Ureter (tissue), 1 donor: Measurements from ENCODE around the gene LRRC17. TPM values are rescaled to one million over a fixed set of nuclear protein-coding genes. Genes with fewer than 3 reads are reported as not detected.
"Not testable (repeated sequence)": the region's sequence is repeated elsewhere in the genome, so short reads cannot be mapped to it uniquely, and the experiment has no call there.

Experiments
- DNase-seq: peaks from one replicate; pipeline ENCODE4 v3.0.0-alpha.2; 2020; ENCODE audit warnings: low spot score
- total RNA-seq: library from RNA; stranded (reverse); gene quantifications from one replicate; pipeline ENCODE4 v1.2.4, GENCODE V29; 2023
- donor health status: DM: yes; HTN: yes; CAD: no.

The LRRC17 gene
- total RNA-seq, 1 donor from 2014 or later: 5.2 TPM

DNA sequence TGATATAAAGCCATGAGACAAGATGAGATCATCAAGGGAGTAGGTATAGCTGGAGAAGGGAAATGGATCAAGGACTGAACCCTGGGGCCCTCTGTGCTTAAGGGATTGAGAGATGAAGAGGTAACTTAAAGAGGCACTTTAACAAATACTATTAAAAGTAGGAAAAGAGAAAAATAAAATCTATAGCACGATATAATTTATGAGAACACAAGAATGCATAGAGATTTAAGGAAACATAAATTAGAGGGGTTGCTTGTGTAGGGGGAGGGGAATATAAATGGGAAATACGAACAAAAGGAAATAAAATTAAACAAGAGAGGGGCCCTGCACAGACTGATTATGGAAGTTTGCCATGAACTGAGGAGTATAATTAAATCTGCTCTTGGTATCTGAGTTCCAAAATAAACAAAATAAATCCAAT is 15.6 kb upstream of the LRRC17 start:
- no peak for DNase-seq

DNA sequence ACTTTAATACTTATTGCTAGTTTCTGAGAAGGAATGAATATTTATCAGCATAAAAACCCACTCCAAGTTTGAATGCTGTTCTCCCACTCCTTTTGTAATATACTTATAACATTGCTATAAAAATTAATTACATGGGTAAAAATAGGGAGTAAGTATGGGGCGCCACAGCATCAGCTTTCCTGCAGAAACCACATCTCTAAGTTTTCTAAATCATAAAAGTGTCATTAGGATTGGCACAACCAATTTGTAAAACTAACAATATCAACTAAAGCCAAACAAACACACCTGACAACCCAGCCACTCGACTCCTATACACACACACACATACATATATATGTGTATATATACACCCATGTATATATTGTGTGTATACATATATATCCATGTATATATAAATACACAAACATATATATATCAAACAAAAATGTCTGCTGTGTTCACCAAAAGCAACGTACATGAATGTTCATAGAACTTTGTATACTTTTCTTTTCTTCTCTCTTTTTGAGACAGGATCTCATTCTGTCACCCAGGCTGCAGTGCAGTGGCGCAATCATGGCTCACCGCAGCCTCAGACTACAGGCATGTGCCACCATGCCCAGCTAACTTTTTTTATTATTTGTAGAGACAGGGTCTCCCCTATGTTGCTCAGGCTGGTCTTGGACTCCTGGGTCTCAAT is 14.8 kb upstream of the LRRC17 start:
- no peak for DNase-seq

DNA sequence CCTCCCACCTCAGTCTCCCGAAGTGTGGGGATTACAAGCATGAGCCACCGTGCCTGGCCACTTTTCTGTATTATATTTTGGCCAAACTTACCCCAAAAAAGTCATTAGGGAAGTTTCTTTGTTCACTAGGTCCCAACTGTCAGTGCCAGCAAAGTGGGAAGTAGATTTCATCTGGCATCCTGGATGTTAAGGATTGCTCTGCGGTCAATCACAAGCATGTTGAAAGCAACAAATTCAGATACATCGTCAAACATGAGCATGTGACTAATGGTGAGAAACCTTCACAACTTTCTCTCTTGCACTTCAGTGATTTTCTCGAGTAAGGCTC is 14.3 kb upstream of the LRRC17 start:
- no peak for DNase-seq

DNA sequence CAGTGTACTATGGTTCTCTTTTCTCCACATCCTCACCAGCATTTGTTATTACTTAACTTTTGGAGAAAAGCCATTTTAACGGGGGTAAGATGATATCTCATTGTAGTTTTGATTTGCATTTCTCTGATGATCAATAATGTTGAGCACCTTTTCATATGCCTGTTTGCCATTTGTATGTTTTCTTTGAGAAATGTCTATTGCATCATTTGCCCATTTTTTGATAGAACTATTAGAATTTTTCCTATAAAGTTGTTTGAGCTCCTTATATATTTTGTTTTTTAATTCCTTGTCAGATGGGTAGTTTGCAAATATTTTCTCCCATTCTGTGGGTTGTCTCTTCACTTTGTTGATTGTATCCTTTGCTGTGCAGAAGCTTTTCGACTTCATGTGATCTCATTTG is 10.7 kb upstream of the LRRC17 start:
- DNase-seq: not testable (repeated sequence)

DNA sequence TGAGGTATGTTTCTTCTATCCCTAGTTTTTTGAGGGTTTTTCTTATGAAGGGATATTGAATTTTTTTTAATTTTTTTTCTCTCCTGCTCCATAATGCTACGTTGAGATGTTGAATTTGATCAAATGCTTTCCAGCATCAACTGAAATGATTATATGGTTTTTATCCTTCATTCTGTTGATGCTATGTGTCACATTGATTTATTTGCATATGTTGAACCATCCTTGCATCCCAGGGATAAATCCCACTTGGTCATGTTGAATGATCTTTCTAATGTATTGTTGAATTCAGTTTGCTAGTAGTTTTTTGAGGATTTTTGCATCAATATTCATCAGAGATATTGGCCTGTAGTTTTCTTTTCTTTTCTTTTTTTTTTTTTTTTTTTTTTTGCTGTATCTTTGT is 9.2 kb upstream of the LRRC17 start:
- not testable (repeated sequence) for DNase-seq

DNA sequence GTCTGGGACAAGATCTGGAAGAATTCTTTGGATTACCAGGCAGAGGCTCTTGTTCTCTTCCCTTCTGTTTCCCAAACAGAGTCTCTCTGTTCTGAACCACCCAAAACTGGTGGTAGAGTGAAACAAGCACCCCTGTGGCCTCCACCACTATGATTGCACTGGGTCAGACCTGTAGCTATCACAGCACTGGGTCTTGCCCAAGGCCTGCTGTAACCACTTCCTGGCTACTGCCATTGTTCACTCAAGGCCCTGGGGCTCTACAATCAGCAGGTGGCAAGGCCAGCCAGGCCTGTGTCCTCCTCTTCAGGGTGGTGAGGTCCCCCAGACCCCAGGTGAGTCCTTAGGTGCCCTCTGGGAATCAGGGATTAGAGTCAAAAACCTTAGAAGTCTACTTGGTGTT is 4.1 kb upstream of the LRRC17 start:
- no peak for DNase-seq

DNA sequence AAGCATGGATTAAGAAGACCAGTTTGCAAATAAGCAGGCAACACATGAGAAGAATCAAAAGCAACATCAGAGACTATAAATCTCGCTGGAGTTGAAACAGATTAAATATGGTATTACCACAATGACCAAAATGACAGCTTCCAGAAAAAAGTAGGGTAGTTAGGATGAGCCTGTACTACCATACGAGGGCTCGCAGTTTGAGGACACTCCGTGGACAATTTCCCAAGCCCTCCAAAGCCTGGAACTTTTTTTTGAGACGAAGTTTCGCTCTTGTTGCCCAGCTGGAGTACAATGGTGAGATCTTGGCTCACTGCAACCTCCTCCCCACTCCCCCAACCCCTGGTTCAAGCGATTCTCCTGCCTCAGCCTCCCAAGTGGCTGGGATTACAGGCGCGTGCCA is 1.0 kb downstream of the LRRC17 start:
- no peak for DNase-seq

DNA sequence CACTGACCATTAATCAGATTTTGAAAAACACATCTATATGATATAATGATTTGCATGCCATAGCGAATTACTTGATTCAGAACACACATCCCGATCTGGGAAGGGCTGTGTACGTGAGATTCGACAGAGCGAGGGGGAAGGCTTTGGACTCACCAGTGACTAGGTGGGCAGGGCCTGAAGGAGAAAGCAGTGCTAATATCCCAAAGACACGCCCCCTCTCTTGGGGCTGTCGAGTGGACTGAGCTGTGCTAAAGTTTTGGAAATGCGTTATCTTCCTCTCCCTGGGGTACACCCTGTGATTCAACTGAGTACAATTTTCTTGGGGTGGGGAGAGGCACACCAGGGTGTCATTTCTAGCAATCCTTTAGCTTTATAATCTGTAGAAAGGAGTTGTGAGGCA is 1.8 kb downstream of the LRRC17 start:
- peak; percentile 49 for DNase-seq

DNA sequence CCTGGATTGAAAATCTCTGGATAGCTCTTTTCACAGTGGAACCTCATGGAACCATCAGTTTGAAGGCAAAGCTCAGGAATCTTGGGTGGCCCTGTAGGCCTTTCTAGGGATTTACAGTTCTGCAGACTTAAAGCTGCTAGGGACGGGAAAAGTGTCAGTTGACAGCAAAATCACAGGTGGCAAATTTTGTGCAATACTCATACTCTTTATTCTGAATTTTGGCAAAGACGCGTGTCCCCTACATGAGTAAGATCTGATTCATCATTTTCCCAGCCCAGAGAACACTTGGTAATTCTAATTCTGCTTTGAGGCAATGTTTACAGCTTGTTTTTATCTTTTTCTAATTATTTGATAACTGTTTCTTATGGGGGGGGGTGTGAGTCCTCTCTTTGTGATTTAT is 3.6 kb downstream of the LRRC17 start:
- DNase-seq: no peak

DNA sequence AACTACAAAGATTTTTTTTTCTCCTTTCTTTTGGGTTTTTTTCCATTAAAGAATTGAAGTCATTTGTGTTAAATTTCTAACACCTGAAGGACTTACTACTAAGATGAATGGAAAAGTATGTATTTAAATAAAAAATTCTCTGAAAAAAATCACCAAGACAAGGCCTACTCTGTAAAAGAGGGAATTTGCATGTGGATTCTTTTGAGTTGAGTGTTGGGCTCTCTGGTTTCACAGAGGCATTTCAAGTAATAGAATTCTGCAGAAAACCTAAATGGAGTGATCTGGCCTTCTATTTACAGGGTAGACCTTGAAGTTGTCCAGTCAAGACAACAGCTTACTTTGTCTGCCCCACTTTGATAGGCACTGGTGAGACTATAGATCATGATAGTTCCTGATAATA is 4.1 kb downstream of the LRRC17 start:
- no peak for DNase-seq

DNA sequence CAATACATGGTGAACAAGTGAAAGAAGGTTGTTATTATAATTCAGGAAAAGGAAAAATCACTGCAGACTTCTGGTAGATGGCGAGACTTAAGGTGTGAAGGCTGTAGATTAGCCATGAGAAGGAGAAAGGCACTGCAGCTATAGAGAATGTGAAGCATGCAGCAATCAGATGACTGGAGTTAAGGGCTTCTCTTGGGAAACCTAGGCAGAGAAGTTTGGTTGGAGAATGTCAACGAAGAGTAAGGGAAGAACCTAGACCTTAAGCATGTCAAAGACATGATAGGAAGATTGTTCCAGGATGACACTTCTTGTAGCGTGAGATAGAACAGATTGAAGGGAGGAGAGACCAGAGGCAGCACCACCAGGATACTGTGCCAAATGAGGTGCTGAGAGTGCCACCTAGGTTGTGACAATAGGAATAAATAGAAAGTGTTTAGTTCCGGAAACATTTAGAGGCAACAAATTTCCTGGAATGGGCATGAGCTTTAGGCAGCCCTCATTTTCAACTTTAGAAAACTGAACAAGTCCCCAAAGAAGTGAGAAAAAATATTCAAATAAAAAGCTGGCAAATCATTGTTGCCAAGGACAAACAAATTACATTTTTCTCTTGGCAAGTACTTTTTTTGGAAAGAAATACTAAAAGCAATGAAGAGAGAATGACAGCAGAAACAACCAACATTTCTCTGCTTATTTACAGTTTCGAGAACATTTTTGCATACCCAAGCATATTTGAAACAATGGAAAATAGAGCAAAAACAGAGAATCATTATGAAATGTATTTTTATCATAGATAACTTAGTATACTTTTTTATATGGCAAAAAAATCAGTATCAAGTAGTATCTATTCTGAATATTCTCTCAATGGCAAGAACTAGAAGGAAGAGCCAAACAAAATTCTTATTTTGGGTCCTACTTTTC is 4.9 kb downstream of the LRRC17 start:
- DNase-seq: no peak

DNA sequence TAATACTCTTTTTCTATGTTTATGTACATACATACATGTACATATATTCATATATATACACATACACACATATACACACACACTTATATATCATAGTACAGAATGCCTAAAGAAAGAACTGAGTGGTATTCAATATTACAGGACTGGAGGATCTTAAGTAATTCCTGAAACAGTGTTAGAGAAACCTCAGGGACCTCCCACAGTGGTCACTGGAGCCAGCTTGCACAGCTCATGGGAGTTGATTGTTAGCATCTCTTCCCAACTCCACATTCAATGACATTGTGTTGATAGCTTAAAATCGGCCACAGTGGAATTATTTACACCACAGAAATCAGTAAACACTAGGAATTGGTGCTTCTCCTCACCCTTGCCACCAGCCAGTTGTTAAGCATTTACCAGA is 6.0 kb downstream of the LRRC17 start:
- no peak for DNase-seq

DNA sequence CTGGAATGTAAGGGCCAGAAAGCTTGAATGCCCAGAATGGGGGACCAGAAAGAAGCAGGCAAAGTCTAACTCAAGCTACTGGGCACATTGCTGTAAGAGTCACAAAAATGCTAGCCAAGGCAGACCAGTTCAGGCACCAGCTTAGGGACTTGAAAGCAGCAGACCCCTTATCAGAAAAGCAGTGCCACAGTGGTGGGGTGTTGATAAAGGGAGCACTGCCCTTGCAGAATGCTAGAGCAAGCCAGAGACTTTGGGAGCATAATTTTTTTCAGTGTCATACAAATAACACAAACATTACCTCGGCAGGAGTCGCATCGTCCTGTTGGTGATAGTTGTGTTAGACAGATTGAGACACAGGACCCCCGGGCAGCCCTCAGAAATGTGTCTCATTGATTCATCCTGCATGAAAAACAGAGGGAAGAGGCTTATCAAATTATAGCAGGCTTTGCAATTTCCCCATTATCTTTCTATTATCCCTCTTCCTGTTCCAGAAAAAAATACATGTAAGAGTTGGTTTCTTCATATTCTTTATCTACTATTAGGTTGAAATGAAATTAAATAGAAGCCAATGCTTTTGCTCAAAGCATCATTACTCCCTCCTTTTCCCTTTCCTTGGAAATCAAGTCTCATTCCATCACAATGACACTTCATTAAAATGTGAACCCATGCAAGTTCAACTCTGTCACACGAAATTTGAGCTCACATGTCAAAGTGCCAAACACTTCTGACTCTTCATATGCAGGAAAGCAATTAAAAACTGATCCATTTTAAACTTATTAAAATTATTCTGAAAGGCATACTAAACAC is 13.4 kb downstream of the LRRC17 start:
- DNase-seq: no peak

DNA sequence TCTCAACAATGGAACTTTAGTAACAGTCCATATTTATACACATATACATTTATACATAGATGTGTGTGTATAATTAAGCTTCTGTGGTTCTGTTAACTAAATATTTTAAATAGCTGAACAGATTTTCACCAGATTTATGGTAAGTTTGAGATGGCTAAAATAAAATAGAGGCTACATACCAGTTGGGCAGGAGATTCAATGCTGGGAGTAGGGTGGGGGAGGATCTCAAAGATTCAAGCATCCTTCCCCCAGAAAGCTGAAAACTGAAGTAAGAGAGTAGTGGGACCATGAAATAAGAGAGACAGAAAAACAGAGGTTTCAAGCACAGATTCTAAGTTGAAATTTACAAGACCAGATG is 14.0 kb downstream of the LRRC17 start:
- no peak for DNase-seq

DNA sequence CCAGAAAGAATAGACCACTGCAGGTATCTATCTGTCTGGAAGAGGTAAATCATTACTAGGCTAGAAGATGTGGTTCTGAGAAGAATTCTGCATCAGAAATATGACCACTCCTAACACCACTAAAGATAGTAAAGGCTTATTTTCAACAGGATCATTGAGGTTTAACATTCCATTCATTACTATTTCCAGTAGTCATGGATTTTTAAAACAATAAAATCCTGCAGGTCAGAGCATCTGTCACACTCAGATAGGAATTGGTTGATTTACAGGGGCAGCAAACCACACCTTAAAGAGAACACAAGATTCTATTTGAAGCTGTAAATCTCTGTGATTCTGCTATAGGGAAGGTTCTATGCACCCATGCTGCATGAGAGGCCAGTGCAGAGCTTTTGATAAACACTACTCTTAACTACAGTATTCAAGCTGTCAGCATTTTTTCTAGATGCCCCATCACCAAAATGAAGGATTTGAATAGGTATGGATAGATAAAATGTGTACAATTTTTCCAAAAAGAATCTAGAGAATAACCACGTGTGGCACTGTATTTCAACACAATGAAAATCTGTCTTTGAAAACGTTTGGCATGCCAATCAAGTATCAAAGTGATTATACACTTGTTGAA is 14.6 kb downstream of the LRRC17 start:
- DNase-seq: no peak

DNA sequence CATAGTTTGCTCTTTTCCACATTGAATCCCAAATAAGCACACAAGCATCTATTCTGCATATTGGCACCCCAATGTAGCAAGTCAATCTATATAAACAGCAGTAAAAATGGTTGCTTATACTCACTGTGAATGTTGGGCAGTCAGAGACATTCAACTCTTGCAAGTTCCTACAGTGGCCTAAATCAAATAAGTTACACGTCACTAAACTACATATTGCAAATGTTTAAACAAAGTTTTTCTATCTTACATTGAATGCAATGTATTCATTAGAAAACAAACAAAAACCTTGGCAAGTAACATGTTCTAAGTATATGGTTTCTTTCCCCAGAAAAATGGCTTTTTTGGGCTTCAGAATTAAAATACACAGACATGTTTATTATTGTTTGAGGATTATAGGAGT is 19.0 kb downstream of the LRRC17 start:
- DNase-seq: no peak

DNA sequence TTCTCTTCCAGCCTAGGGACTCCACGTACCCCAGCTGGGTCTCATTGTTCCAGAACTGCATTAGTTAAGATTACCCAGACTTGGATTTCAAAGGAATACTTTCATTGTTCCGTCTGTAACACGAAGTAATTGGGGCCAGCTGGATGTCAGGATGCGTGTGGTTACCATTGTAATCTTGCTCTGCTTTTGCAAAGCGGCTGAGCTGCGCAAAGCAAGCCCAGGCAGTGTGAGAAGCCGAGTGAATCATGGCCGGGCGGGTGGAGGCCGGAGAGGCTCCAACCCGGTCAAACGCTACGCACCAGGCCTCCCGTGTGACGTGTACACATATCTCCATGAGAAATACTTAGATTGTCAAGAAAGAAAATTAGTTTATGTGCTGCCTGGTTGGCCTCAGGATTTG is 21.0 kb downstream of the LRRC17 start:
- DNase-seq: peak; percentile 71

DNA sequence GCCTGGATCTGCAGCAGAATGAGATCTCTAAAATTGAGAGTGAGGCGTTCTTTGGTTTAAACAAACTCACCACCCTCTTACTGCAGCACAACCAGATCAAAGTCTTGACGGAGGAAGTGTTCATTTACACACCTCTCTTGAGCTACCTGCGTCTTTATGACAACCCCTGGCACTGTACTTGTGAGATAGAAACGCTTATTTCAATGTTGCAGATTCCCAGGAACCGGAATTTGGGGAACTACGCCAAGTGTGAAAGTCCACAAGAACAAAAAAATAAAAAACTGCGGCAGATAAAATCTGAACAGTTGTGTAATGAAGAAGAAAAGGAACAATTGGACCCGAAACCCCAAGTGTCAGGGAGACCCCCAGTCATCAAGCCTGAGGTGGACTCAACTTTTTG is 21.4 kb downstream of the LRRC17 start:
- no peak for DNase-seq

DNA sequence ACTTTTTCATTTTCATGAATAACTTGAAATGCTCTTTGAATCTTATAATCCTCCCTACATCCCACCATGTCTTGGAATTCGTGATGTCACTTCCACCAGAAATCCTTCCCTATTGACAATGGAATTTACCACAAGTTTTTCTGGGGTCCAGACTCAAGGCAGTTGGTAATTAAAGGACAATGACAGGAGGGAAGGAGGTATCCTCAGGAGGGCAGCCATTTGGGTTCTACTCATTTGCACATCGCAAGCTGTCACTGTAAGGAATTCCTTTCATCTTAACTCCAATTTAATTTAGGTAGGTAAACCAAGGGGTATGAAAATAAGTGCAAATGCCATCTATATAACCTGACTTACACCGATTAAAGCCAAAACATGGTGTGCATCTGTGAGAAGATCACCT is 21.9 kb downstream of the LRRC17 start:
- no peak for DNase-seq

DNA sequence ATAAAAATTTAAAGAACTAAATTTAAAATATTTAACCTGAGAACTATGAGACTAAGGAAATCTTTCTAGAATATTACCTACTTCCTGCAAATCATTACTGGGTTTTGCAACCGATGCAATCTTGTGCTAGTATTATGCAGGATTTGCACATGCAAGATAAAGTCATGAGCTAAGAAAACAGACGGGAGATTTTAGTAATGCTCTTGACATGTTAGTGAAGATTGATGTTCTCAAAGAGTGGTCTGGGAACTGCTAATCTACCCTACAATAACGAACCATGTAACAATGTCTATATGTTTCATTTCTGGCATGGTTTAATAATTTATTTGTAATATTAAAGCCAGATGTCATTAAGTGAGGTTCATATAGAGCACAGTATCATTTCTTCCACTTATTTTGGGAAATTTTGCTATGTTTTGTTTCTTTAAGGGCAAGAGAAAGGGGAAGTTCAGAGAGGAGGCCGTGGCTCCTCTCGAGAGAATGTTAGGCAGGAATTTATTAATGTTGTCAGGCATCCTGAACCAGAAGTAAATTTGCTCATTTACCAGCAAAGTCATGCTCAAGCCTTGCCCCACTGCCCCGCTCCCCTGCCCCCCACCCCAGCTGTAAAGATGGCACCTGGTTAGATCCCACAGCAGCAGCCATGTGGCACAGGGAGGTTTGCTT is 22.8 kb downstream of the LRRC17 start:
- DNase-seq: no peak

DNA sequence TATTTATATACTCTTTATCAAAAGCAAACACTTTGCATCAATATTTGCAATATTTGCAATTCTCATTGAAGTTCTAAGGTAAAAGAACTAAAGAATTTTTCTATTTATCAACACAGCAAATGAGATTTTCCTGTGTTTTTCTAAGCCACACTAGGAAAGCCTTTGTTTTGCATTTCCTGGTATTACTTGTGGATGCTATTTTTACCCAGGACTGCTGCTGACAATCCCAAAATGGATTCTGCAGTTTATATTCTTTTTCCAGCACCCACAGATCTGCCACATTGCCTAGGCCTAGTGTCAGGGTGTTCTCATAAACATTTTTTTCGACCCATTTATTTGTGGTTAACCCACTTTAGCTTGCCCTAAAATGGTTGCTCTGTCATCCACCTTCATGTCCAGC is 25.9 kb downstream of the LRRC17 start:
- DNase-seq: no peak
